ENCODE results near the gene LONP1.
"Not testable (repeated sequence)": the region's sequence is repeated elsewhere in the genome, so short reads cannot be mapped to it uniquely, and the experiment has no call there.

The LONP1 gene

GRCh38 chr19:5719961-5720790 is at the start of gene LONP1, which contains the start of gene CATSPERD:
Gene LONP1 (minus strand): TSS chr19:5720146. CDS start chr19:5720132, 14 bp downstream.
Gene CATSPERD (plus strand): TSS chr19:5720637. CDS start chr19:5720738, 101 bp downstream.
- peak; percentile 96 to 98 (median 97) for DNase-seq

- no peak for DNase-seq
Observed at GRCh38 chr19:5767949-5768348, 48.0 kb upstream of the LONP1 start.

GRCh38 chr19:5765220-5765619 is 45.3 kb upstream of the LONP1 start:
- no peak for DNase-seq

- DNase-seq = no peak
Observed at GRCh38 chr19:5762608-5763217, 42.8 kb upstream of the LONP1 start.

GRCh38 chr19:5753743-5754142 is 33.8 kb upstream of the LONP1 start:
- DNase-seq = no peak

GRCh38 chr19:5751709-5752108 is 31.8 kb upstream of the LONP1 start:
- no peak for DNase-seq

- DNase-seq = no peak
Observed at GRCh38 chr19:5749505-5749904, 29.6 kb upstream of the LONP1 start.

GRCh38 chr19:5748920-5749319 is 29.0 kb upstream of the LONP1 start:
- not testable (repeated sequence) for DNase-seq

- DNase-seq = not testable (repeated sequence)
Observed at GRCh38 chr19:5744999-5745398, 25.1 kb upstream of the LONP1 start.

- DNase-seq = no peak
Observed at GRCh38 chr19:5743630-5744029, 23.7 kb upstream of the LONP1 start.

GRCh38 chr19:5742051-5742450 is 22.1 kb upstream of the LONP1 start:
- no peak for DNase-seq

- no peak for DNase-seq
Observed at GRCh38 chr19:5738423-5738822, 18.5 kb upstream of the LONP1 start.

GRCh38 chr19:5733172-5733571 is 13.2 kb upstream of the LONP1 start:
- DNase-seq = not testable (repeated sequence)

- no peak for DNase-seq
Observed at GRCh38 chr19:5727453-5728050, 7.6 kb upstream of the LONP1 start.

GRCh38 chr19:5719274-5719960 is 529 bp downstream of the LONP1 start:
- no peak for DNase-seq

GRCh38 chr19:5718579-5719273 is 1.2 kb downstream of the LONP1 start:
- DNase-seq = no peak

GRCh38 chr19:5718037-5718578 is 1.8 kb downstream of the LONP1 start:
- no peak for DNase-seq

GRCh38 chr19:5717215-5717935 is 2.6 kb downstream of the LONP1 start:
- no peak for DNase-seq

- DNase-seq = no peak
Observed at GRCh38 chr19:5714816-5715215, 5.1 kb downstream of the LONP1 start.

- no peak for DNase-seq
Observed at GRCh38 chr19:5713228-5713627, 6.7 kb downstream of the LONP1 start.

- no peak for DNase-seq
Observed at GRCh38 chr19:5711713-5712161, 8.2 kb downstream of the LONP1 start.

- no peak for DNase-seq
Observed at GRCh38 chr19:5711025-5711424, 8.9 kb downstream of the LONP1 start.
